B cell (primary cell): ENCODE measurements around the gene CARMIL1. TPM values are rescaled to one million over a fixed set of nuclear protein-coding genes. Genes with fewer than 3 reads are reported as not detected.

ENCODE experiments used
- ATAC-seq: fragments of 200-7000 bp; cut with Tn5 transposase; one replicate; pipeline ENCODE4 v1.10.0; 2021; ENCODE audit warnings: low read depth, mild to moderate bottlenecking, moderate number of reproducible peaks, moderate library complexity
- CTCF ChIA-PET: fragments of 350-600 bp; sonication (Branson Sonifier 250); formaldehyde crosslinking; loops from one replicate; lab custom pipeline; 2021; ENCODE audit warnings: antibody characterized with exemption, inconsistent platforms; lab: Charles Lee
- POLR2A ChIA-PET: fragments of 350-600 bp; sonication (Branson Sonifier 250); formaldehyde crosslinking; loops from one replicate; lab custom pipeline; 2021; ENCODE audit warnings: antibody characterized with exemption; lab: Charles Lee
- DNase-seq: peaks from one replicate; pipeline ENCODE4 v3.0.0; 2013
- H2AFZ ChIP-seq: 2 replicates; pipeline ENCODE4 v1.6.1; 2012; ENCODE audit warnings: mild to moderate bottlenecking, low read depth, low read length; ENCODE audit not compliant: insufficient read depth, poor library complexity, severe bottlenecking
- H3K27ac ChIP-seq, 2 donors: 1 replicate in 1 of 2; 2 replicates in 1 of 2; pipeline ENCODE4 v1.5.1; 2012 to 2013; ENCODE audit warnings: low read length in 2 of 2, mild to moderate bottlenecking in 2 of 2, moderate library complexity in 1 of 2
- H3K27me3 ChIP-seq, 4 experiments: fragments of 200-600 bp in 1 of 4; sonication (generic) in 1 of 4; replicated peaks in 1 of 4; 1 replicate in 2 of 4; 2 replicates in 2 of 4; pipeline versions ENCODE4 v1.6.1 to v1.7.0; 2013 to 2016; ENCODE audit warnings: low read length in 3 of 4, mild to moderate bottlenecking in 2 of 4, mixed read lengths in 1 of 4, moderate library complexity in 1 of 4; ENCODE audit not compliant: insufficient read depth in 4 of 4, control insufficient read depth in 3 of 4; ENCODE audit errors: control extremely low read depth in 1 of 4
- H3K36me3 ChIP-seq, 2 experiments: replicated peaks in 1 of 2; 1 replicate in 1 of 2; 2 replicates in 1 of 2; pipeline versions ENCODE4 v1.6.1 to v1.7.1; 2013; ENCODE audit warnings: low read length in 1 of 2; ENCODE audit not compliant: insufficient read depth in 2 of 2, control insufficient read depth in 1 of 2; ENCODE audit errors: control extremely low read depth in 1 of 2, extremely low read depth in 1 of 2
- H3K4me1 ChIP-seq, 2 donors: fragments of 200-600 bp in 1 of 2; sonication (generic) in 1 of 2; 1 replicate in 1 of 2; 2 replicates in 1 of 2; pipeline versions ENCODE4 v1.5.1 to v1.6.1; 2013 to 2017; ENCODE audit warnings: low read length in 2 of 2; ENCODE audit not compliant: control insufficient read depth in 2 of 2, insufficient read depth in 2 of 2
- H3K4me2 ChIP-seq: replicated peaks from 2 replicates; pipeline ENCODE3; 2012; ENCODE audit warnings: mild to moderate bottlenecking, low read depth, low read length; ENCODE audit not compliant: poor library complexity, severe bottlenecking
- H3K4me3 ChIP-seq, 5 experiments: fragments of 200-600 bp in 1 of 5; sonication (generic) in 1 of 5; 1 replicate in 3 of 5; 2 replicates in 2 of 5; pipeline versions ENCODE4 v1.5.1 to v1.7.0; 2011 to 2016; ENCODE audit warnings: low read length in 4 of 5, mild to moderate bottlenecking in 4 of 5, low read depth in 2 of 5, control low read depth in 1 of 5, moderate library complexity in 1 of 5; ENCODE audit not compliant: insufficient read depth in 1 of 5; ENCODE audit errors: control extremely low read depth in 1 of 5, extremely low read depth in 1 of 5
- H3K79me2 ChIP-seq: fragments of 200-600 bp; sonication (generic); one replicate; pipeline ENCODE4 v1.6.0; 2016; ENCODE audit warnings: low read length; ENCODE audit not compliant: control insufficient read depth, insufficient read depth
- H3K9ac ChIP-seq: fragments of 200-600 bp; sonication (generic); 2 replicates; pipeline ENCODE4 v1.6.1; 2017; ENCODE audit warnings: mild to moderate bottlenecking, low read length, moderate library complexity
- H3K9me3 ChIP-seq, 3 donors: one replicate each; pipeline versions ENCODE4 v1.6.1 to v1.7.1; 2013; ENCODE audit warnings: low read length in 2 of 3; ENCODE audit not compliant: control insufficient read depth in 2 of 3, insufficient read depth in 1 of 3; ENCODE audit errors: control extremely low read depth in 1 of 3
- H4K20me1 ChIP-seq: 2 replicates; pipeline ENCODE4 v1.6.0; 2012; ENCODE audit warnings: mild to moderate bottlenecking, low read length; ENCODE audit not compliant: insufficient read depth, control insufficient read depth, poor library complexity, severe bottlenecking
- H3K27ac Mint-ChIP-seq: one replicate; pipeline ENCODE4 v1.8.0; 2021; ENCODE audit warnings: mixed read lengths
- H3K27me3 Mint-ChIP-seq: one replicate; pipeline ENCODE4 v1.8.0; 2021; ENCODE audit warnings: mixed read lengths
- H3K4me1 Mint-ChIP-seq: one replicate; pipeline ENCODE4 v1.8.0; 2021; ENCODE audit warnings: mixed read lengths
- H3K4me3 Mint-ChIP-seq: one replicate; pipeline ENCODE4 v1.8.0; 2021; ENCODE audit warnings: mixed read lengths
- H3K9me3 Mint-ChIP-seq: one replicate; pipeline ENCODE4 v1.8.0; 2022; ENCODE audit warnings: mixed read lengths; ENCODE audit not compliant: insufficient read depth
- EZH2 ChIP-seq: IDR thresholded peaks from 2 replicates; pipeline ENCODE4 v1.6.1; 2012; ENCODE audit warnings: borderline replicate concordance, low read depth, mild to moderate bottlenecking, moderate library complexity, low read length; ENCODE audit not compliant: insufficient read depth, poor library complexity, severe bottlenecking
- WGBS: methylation state at CpG from one replicate; pipeline ENCODE4 v1.1.5; 2013; ENCODE audit warnings: missing lambda C conversion rate; ENCODE audit not compliant: insufficient coverage; 5-methylcytosine and 5-hydroxymethylcytosine counted together
- intact Hi-C: fragments of 100-400 bp; cut with micrococcal nuclease; formaldehyde crosslinking; loops from one replicate; pipeline ENCODE4 v1.10.0; 2022
- polyA plus RNA-seq: library from polyadenylated mRNA; depleted of rRNA; stranded (reverse); fragments of >200 nt; gene quantifications from 2 replicates; pipeline ENCODE4 v1.2.3, GENCODE V29; 2012
- total RNA-seq, 2 donors: library from RNA; stranded (reverse); fragments of 120-200 nt in 1 of 2; gene quantifications; 1 replicate in 1 of 2; 2 replicates in 1 of 2; pipeline versions ENCODE4 v1.2.3 to v1.2.4, GENCODE V29; 2013 to 2022
- TF ChIP-seq, protein P1 (sequence below): fragments of 200-600 bp; IDR thresholded peaks from one replicate; pipeline ENCODE4 v1.8.0; 2022; ENCODE audit warnings: antibody characterized with exemption, mild to moderate bottlenecking

CARMIL1 gene
- total and polyA plus RNA-seq, 2 donors (not counting 1 experiment from before 2014, with no cell fraction given): 7.5 to 11.0 TPM

DNA sequence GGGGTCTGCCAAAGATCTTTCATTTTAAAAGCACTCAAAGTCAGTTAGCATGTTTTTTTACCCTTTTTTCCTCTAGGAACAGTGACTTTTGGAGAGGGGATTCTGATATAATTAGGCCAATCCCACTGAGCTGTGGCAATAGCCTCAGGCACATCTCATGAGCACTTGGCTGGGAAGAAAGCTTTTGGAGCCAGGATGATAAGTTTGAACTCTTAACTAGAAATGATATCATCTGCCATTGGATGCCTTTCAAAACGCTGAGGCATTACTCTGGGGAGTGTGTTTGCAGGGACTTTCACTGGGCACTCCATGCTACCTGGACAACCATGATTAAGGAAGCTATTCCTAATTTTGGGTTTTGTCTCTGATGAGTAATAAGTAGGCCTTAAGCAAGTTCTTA is 376.5 kb downstream of the CARMIL1 start:
- peaks cover 0 to 5% (median 3%) of the 10 kb centered on the region in 3 donors for H3K9me3 ChIP-seq
- H3K4me3 ChIP-seq: no peak overlapping the region
- Mint-ChIP-seq H3K27ac (no peak overlapping the region), H3K9me3 (no peaks in the 10 kb centered on the region), H3K27me3 (peaks cover 59% of the 10 kb centered on the region), H3K4me1 (no peaks in the 10 kb centered on the region), H3K4me3 (no peak overlapping the region)
- no peaks in the 10 kb centered on the region for H3K36me3 ChIP-seq
- no peak overlapping the region for H3K4me2 ChIP-seq
- ATAC-seq (no peak), DNase-seq (no peak)
- no peak overlapping the region for H2AFZ ChIP-seq
- H3K79me2 ChIP-seq: no peaks in the 10 kb centered on the region
- ChIA-PET CTCF (no interaction called here), POLR2A (no interaction called here)
- intact Hi-C loops: no loop called here
- H3K4me1 ChIP-seq: no peaks in the 10 kb centered on the region
- WGBS: 60% methylated on average over 1 of the region's 1 CpG
- no peaks in the 10 kb centered on the region for H4K20me1 ChIP-seq
- H3K9ac ChIP-seq: no peak overlapping the region
- no peak overlapping the region for H3K27ac ChIP-seq
- TF ChIP-seq, protein P1, sequence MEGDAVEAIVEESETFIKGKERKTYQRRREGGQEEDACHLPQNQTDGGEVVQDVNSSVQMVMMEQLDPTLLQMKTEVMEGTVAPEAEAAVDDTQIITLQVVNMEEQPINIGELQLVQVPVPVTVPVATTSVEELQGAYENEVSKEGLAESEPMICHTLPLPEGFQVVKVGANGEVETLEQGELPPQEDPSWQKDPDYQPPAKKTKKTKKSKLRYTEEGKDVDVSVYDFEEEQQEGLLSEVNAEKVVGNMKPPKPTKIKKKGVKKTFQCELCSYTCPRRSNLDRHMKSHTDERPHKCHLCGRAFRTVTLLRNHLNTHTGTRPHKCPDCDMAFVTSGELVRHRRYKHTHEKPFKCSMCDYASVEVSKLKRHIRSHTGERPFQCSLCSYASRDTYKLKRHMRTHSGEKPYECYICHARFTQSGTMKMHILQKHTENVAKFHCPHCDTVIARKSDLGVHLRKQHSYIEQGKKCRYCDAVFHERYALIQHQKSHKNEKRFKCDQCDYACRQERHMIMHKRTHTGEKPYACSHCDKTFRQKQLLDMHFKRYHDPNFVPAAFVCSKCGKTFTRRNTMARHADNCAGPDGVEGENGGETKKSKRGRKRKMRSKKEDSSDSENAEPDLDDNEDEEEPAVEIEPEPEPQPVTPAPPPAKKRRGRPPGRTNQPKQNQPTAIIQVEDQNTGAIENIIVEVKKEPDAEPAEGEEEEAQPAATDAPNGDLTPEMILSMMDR: no peak
- TF ChIP-seq EZH2: no peak
- peaks cover 0 to 24% (median 12%) of the 10 kb centered on the region in 4 experiments for H3K27me3 ChIP-seq

GRCh38 chr6:25659633-25660368 is 380.6 kb downstream of the CARMIL1 start:
- no peak overlapping the region for H3K27ac ChIP-seq
- H3K9ac ChIP-seq: no peak overlapping the region
- H3K9me3 Mint-ChIP-seq: no peaks in the 10 kb centered on the region
- DNase-seq: no peak
- CTCF ChIA-PET: no interaction called here
- H3K4me1 Mint-ChIP-seq: no peaks in the 10 kb centered on the region
- H3K4me3 Mint-ChIP-seq: no peak overlapping the region
- H3K4me1 ChIP-seq: no peaks in the 10 kb centered on the region
- 65% methylated on average over 2 of the region's 4 CpGs for WGBS
- no peak overlapping the region for H2AFZ ChIP-seq
- POLR2A ChIA-PET: no interaction called here
- no peak overlapping the region for H3K4me3 ChIP-seq
- no peak overlapping the region for H3K4me2 ChIP-seq
- H3K36me3 ChIP-seq: no peaks in the 10 kb centered on the region
- H3K27me3 Mint-ChIP-seq: peaks cover 58% of the 10 kb centered on the region
- peaks cover 0 to 7% (median 2%) of the 10 kb centered on the region in 4 experiments for H3K27me3 ChIP-seq
- H3K79me2 ChIP-seq: no peaks in the 10 kb centered on the region
- H3K27ac Mint-ChIP-seq: no peak overlapping the region
- TF ChIP-seq, protein P1: no peak
- no peak for TF ChIP-seq EZH2
- no peaks in the 10 kb centered on the region for H3K9me3 ChIP-seq
- no peak for ATAC-seq
- intact Hi-C loops: no loop called here
- no peaks in the 10 kb centered on the region for H4K20me1 ChIP-seq
